Right lobe of liver (tissue), 4 donors: ENCODE data around the gene CDH4.

Experiments
- POLR2A ChIP-seq: fragments of 450-650 bp; IDR thresholded peaks from one replicate; pipeline ENCODE4 v1.6.1; 2017; ENCODE audit warnings: antibody characterized with exemption, mild to moderate bottlenecking
- TF ChIP-seq, protein P1 (sequence below), 4 donors: fragments of 200-600 bp in 3 of 4; fragments of 450-650 bp in 1 of 4; IDR thresholded peaks; one replicate each; pipeline versions ENCODE4 v1.5.1 to v1.8.0; 2016 to 2022; ENCODE audit warnings: antibody characterized with exemption in 4 of 4, mild to moderate bottlenecking in 2 of 4
- donor health status: DM: no; HTN: no; CAD: no.
- donor health status: DM: no; HTN: no; CAD: no.
- donor health status: DM: no; HTN: yes; CAD: no.

DNA sequence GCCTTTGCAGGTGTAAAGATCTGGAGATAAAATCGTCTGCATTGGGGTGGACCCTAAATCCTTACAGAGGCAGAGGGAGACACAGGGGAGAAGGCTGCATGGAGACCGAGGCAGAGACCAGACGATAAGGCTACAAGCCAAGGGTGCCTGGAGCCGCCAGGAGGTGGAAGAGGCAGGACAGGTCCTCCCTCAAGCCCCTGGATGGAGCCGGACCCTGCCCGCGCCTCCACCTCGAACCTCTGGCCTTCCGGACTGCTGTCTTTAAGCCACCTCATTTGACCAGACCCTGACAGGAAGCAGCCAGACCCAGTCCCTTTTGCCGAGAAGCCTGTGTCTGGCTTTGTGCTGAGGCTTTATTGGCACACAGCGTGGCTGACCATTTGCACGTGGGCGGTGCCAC is 629.8 kb downstream of the CDH4 start:
- TF ChIP-seq POLR2A = no peak
- TF ChIP-seq, protein P1, sequence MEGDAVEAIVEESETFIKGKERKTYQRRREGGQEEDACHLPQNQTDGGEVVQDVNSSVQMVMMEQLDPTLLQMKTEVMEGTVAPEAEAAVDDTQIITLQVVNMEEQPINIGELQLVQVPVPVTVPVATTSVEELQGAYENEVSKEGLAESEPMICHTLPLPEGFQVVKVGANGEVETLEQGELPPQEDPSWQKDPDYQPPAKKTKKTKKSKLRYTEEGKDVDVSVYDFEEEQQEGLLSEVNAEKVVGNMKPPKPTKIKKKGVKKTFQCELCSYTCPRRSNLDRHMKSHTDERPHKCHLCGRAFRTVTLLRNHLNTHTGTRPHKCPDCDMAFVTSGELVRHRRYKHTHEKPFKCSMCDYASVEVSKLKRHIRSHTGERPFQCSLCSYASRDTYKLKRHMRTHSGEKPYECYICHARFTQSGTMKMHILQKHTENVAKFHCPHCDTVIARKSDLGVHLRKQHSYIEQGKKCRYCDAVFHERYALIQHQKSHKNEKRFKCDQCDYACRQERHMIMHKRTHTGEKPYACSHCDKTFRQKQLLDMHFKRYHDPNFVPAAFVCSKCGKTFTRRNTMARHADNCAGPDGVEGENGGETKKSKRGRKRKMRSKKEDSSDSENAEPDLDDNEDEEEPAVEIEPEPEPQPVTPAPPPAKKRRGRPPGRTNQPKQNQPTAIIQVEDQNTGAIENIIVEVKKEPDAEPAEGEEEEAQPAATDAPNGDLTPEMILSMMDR (IDR thresholded peaks at IDR 0.05) = no peak
